HEK293 (cell line): ENCODE results near the gene IL12RB1.

Experiments
- ZNF664 ChIP-seq: fragments of 450-650 bp; formaldehyde crosslinking; IDR thresholded peaks from 2 replicates; pipeline ENCODE4 v1.5.1; 2016; ENCODE audit warnings: missing biosample characterization, missing genetic modification characterization
- TF ChIP-seq, protein P1 (sequence below): fragments of 450-650 bp; IDR thresholded peaks from 2 replicates; pipeline ENCODE4 v1.5.1; 2018; ENCODE audit warnings: missing biosample characterization, mild to moderate bottlenecking, missing genetic modification characterization

DNA sequence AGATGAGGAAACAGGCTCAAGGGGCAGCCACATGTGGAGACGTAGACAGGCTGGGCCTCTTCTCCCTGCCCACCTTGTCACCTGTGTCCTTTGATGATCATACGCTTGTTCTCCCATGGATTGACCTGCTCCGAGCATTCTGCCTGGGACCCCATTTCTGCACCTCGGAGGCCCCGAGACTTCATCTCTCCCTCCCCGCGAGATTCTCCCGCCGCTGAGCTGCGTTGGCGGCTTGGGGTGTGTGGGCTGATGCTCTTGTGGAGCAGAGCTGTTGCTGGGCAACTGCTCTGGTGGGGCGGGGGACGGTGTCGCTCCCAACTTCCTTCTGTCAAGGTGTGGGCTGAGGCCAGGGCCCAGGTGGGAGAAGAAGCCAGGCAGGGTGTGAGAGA, 33.0 kb upstream of the IL12RB1 start:
- no peak for TF ChIP-seq ZNF664 (tag by site-specific recombination)
- TF ChIP-seq, protein P1, sequence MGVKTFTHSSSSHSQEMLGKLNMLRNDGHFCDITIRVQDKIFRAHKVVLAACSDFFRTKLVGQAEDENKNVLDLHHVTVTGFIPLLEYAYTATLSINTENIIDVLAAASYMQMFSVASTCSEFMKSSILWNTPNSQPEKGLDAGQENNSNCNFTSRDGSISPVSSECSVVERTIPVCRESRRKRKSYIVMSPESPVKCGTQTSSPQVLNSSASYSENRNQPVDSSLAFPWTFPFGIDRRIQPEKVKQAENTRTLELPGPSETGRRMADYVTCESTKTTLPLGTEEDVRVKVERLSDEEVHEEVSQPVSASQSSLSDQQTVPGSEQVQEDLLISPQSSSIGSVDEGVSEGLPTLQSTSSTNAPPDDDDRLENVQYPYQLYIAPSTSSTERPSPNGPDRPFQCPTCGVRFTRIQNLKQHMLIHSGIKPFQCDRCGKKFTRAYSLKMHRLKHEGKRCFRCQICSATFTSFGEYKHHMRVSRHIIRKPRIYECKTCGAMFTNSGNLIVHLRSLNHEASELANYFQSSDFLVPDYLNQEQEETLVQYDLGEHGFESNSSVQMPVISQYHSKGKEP (tag by site-specific recombination) = no peak
